PC-9 (cell line): ENCODE measurements around the gene EVPLL. TPM values are rescaled to one million over a fixed set of nuclear protein-coding genes. Genes with fewer than 3 reads are reported as not detected.
"Not testable (repeated sequence)": the region's sequence is repeated elsewhere in the genome, so short reads cannot be mapped to it uniquely, and the experiment has no call there.

Experiments used
- BruUV-seq: library from RNA; stranded (reverse); fragments of 400-500 nt; replicated peaks from 2 replicates; lab custom pipeline; 2021; lab: Mats Ljungman, UMichigan
- CTCF ChIA-PET: fragments of 300-600 bp; sonication (Branson Sonifier 250); formaldehyde crosslinking; loops from one replicate; lab custom pipeline; 2022; ENCODE audit warnings: antibody characterized with exemption; lab: Charles Lee
- POLR2A ChIA-PET: fragments of 300-600 bp; sonication (Branson Sonifier 250); formaldehyde crosslinking; loops from one replicate; lab custom pipeline; 2022; ENCODE audit warnings: antibody characterized with exemption; ENCODE audit not compliant: unreplicated experiment; lab: Charles Lee
- DNase-seq, 2 experiments: peaks; one replicate each; pipeline versions ENCODE4 v3.0.0 to v3.0.0-alpha.2; 2015 to 2022; ENCODE audit warnings: mixed read lengths in 1 of 2
- H2AFZ ChIP-seq: fragments of 200-600 bp; sonication (generic); 2 replicates; pipeline ENCODE4 v1.8.1; 2017; ENCODE audit warnings: antibody characterized with exemption
- H3F3A ChIP-seq: fragments of 200-600 bp; sonication (generic); 2 replicates; pipeline ENCODE4 v1.8.1; 2017; ENCODE audit warnings: antibody characterized with exemption, mild to moderate bottlenecking, low read depth; ENCODE audit not compliant: insufficient read depth
- H3K27ac ChIP-seq: fragments of 200-600 bp; sonication (generic); 2 replicates; pipeline ENCODE4 v1.6.1; 2016; ENCODE audit warnings: mixed run types
- H3K27me3 ChIP-seq: fragments of 200-600 bp; sonication (generic); 2 replicates; pipeline ENCODE4 v1.6.1; 2016; ENCODE audit warnings: low read depth, mixed run types; ENCODE audit not compliant: insufficient read depth
- H3K36me3 ChIP-seq: fragments of 200-600 bp; sonication (generic); 2 replicates; pipeline ENCODE4 v1.6.1; 2016; ENCODE audit warnings: low read depth, mixed run types
- H3K4me1 ChIP-seq: fragments of 200-600 bp; sonication (generic); replicated peaks from 2 replicates; pipeline ENCODE4 v1.6.1; 2016; ENCODE audit warnings: mixed run types; ENCODE audit not compliant: insufficient read depth
- H3K4me2 ChIP-seq: fragments of 200-600 bp; sonication (generic); 2 replicates; pipeline ENCODE4 v1.6.1; 2017; ENCODE audit warnings: mixed run types
- H3K4me3 ChIP-seq: fragments of 200-600 bp; sonication (generic); 2 replicates; pipeline ENCODE4 v1.6.1; 2016; ENCODE audit warnings: mixed run types
- H3K79me2 ChIP-seq: fragments of 200-600 bp; sonication (generic); 2 replicates; pipeline ENCODE4 v1.6.1; 2017; ENCODE audit warnings: low read depth, mixed run types
- H3K9me2 ChIP-seq: fragments of 200-600 bp; sonication (generic); 2 replicates; pipeline ENCODE4 v1.8.1; 2017; ENCODE audit warnings: mild to moderate bottlenecking; ENCODE audit not compliant: insufficient read depth
- H3K9me3 ChIP-seq: fragments of 200-600 bp; sonication (generic); 2 replicates; pipeline ENCODE4 v1.8.1; 2016; ENCODE audit warnings: low read depth; ENCODE audit not compliant: insufficient read depth
- H4K20me1 ChIP-seq: fragments of 200-600 bp; sonication (generic); 2 replicates; pipeline ENCODE4 v1.8.1; 2017; ENCODE audit not compliant: insufficient read depth
- EZH2 ChIP-seq: fragments of 200-600 bp; sonication (generic); IDR thresholded peaks from 2 replicates; pipeline ENCODE4 v1.8.0; 2017; ENCODE audit warnings: antibody characterized with exemption, low read depth
- intact Hi-C: fragments of 100-400 bp; cut with micrococcal nuclease; formaldehyde crosslinking; loops from one replicate; pipeline ENCODE4 v1.10.0; 2022; ENCODE audit not compliant: unreplicated experiment
- total RNA-seq: library from RNA; stranded (reverse); gene quantifications from 2 replicates; pipeline ENCODE4 v1.2.3, GENCODE V29; 2021
- TF ChIP-seq, protein P1 (sequence below): fragments of 200-600 bp; sonication (generic); conservative IDR thresholded peaks from 2 replicates; pipeline ENCODE4 v1.6.1; 2017; ENCODE audit warnings: mixed run types, antibody characterized with exemption, mild to moderate bottlenecking, moderate library complexity

The EVPLL gene
- total RNA-seq, 1 experiment from 2014 or later: 5.7 TPM

DNA sequence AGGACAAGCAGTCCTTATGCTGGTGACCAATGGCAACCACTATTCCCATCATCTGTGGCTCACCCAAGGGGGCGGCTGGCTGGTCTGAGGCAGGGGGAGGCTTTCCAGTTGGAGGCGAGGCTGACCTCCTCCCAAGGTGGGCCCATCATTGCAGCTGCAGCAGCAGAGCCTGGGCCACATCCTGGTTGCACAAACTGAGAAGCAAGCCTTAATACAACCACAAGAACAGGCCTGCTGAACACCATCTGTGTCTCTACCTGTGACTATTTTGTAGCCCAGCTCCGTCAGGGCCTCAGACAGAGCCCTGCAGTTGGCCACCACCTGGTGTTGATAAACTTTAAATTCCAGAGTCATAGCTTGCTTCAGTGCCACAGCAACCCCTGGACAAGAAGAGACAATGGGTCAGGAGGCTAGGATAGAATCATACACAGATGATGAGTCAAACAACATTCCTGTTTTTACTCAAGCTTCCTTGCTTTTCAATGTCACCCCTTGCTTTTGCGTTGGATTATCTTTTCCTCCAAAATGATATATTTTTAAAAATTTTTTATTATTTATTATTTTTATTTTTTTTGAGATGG lies 44.6 kb upstream of the EVPLL start:
- CTCF ChIA-PET: no interaction called here
- H3K4me1 ChIP-seq: no peaks in the 10 kb centered on the region
- no peaks in the 10 kb centered on the region for H3K79me2 ChIP-seq
- no peaks in the 10 kb centered on the region for H3K9me2 ChIP-seq
- H2AFZ ChIP-seq: no peak overlapping the region
- H3K36me3 ChIP-seq: no peaks in the 10 kb centered on the region
- H3K27me3 ChIP-seq: no peaks in the 10 kb centered on the region
- no peak overlapping the region for H3K4me3 ChIP-seq
- no peak for TF ChIP-seq EZH2
- no peaks in the 10 kb centered on the region for H3K9me3 ChIP-seq
- intact Hi-C loops: no loop called here
- no TSS peak for BruUV-seq
- no peak overlapping the region for H3K27ac ChIP-seq
- no peak overlapping the region for H3K4me2 ChIP-seq
- H4K20me1 ChIP-seq: peaks cover 9% of the 10 kb centered on the region; the same call in 1 of the 2 replicates
- H3F3A ChIP-seq: peaks cover 4% of the 10 kb centered on the region; the same call in 1 of the 2 replicates
- POLR2A ChIA-PET: no interaction called here
- no peak for DNase-seq

DNA sequence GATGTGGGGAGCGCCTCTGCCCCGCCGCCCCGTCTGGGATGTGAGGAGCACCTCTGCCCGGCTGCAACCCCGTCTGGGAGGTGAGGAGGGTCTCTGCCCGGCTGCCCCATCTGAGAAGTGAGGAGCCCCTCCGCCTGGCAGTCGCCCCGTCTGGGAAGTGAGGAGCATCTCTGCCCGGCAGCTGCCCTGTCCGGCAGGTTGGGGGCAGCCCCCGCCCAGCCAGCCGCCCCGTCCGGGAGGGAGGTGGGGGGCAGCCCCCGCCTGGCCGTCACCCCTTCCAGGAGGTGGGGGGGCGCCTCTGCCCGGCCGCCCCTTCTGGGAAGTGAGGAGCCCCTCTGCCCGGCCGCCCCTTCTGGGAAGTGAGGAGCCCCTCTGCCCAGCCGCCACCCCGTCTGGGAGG lies 39.4 kb upstream of the EVPLL start:
- peaks cover 16% of the 10 kb centered on the region; the same call in 1 of the 2 replicates for H3K36me3 ChIP-seq
- H4K20me1 ChIP-seq, H3K9me3 ChIP-seq, H3K79me2 ChIP-seq, H3K4me2 ChIP-seq, H3K27me3 ChIP-seq, CTCF ChIA-PET, DNase-seq, intact Hi-C loops, H3K4me3 ChIP-seq, POLR2A ChIA-PET, H3F3A ChIP-seq, H3K9me2 ChIP-seq, H3K27ac ChIP-seq, H3K4me1 ChIP-seq, H2AFZ ChIP-seq, BruUV-seq: not testable (repeated sequence)

DNA sequence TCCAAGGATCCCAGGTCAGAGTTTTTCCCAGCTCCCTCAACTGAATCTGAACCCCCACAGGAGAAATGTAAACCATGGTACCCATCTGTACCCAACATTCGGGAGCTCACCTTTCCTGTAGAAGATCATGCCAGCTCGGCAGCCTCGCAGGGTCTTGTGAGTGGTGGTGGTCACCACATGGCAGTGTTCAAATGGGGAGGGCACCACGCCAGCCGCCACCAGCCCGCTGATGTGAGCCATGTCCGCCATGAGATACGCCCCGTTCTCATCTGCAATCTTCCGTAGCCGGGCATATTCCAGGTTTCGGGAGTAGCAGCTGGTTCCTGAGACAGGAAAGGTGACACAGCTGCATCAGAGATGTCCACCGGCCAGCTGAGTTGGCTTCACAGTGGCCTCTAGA lies 37.6 kb upstream of the EVPLL start:
- Histone ChIP-seq H3F3A (peaks cover 5% of the 10 kb centered on the region; the same call in 1 of the 2 replicates), H3K9me3 (no peaks in the 10 kb centered on the region), H3K27ac (no peak overlapping the region), H3K79me2 (no peaks in the 10 kb centered on the region), H3K9me2 (0 out of 2 replicates have a peak, but pooled peaks cover 3% of the 10 kb centered on the region), H3K4me3 (no peak overlapping the region), H3K4me1 (no peaks in the 10 kb centered on the region), H3K4me2 (no peak overlapping the region), H3K27me3 (no peaks in the 10 kb centered on the region), H2AFZ (no peak overlapping the region), H3K36me3 (peaks cover 17% of the 10 kb centered on the region; the same call in 1 of the 2 replicates), H4K20me1 (no peaks in the 10 kb centered on the region)
- no peak for DNase-seq
- ChIA-PET CTCF (no interaction called here), POLR2A (interaction anchor here (0.6 kb wide), 1 partner anchor 659 kb away, joined by 3 read pairs; no protein-coding TSS in a partner anchor)
- intact Hi-C loops: no loop called here
- TF ChIP-seq EZH2: no peak
- TF ChIP-seq, protein P1, sequence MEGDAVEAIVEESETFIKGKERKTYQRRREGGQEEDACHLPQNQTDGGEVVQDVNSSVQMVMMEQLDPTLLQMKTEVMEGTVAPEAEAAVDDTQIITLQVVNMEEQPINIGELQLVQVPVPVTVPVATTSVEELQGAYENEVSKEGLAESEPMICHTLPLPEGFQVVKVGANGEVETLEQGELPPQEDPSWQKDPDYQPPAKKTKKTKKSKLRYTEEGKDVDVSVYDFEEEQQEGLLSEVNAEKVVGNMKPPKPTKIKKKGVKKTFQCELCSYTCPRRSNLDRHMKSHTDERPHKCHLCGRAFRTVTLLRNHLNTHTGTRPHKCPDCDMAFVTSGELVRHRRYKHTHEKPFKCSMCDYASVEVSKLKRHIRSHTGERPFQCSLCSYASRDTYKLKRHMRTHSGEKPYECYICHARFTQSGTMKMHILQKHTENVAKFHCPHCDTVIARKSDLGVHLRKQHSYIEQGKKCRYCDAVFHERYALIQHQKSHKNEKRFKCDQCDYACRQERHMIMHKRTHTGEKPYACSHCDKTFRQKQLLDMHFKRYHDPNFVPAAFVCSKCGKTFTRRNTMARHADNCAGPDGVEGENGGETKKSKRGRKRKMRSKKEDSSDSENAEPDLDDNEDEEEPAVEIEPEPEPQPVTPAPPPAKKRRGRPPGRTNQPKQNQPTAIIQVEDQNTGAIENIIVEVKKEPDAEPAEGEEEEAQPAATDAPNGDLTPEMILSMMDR: no peak
- BruUV-seq: no TSS peak

GRCh38 chr17:18344021-18344420 lies 33.6 kb upstream of the EVPLL start:
- CTCF ChIA-PET: no interaction called here
- no TSS peak for BruUV-seq
- no peak for TF ChIP-seq EZH2
- TF ChIP-seq, protein P1: no peak
- H3K4me1 ChIP-seq: no peaks in the 10 kb centered on the region
- POLR2A ChIA-PET: no interaction called here
- H3K9me2 ChIP-seq: 0 out of 2 replicates have a peak, but pooled peaks cover 3% of the 10 kb centered on the region
- no peak overlapping the region for H3K4me3 ChIP-seq
- no peaks in the 10 kb centered on the region for H3K79me2 ChIP-seq
- H3K9me3 ChIP-seq: no peaks in the 10 kb centered on the region
- intact Hi-C loops: no loop called here
- H3F3A ChIP-seq: peaks cover 5% of the 10 kb centered on the region; the same call in 1 of the 2 replicates
- H4K20me1 ChIP-seq: no peaks in the 10 kb centered on the region
- no peaks in the 10 kb centered on the region for H3K27me3 ChIP-seq
- no peak overlapping the region for H2AFZ ChIP-seq
- no peak overlapping the region for H3K27ac ChIP-seq
- peaks cover 37% of the 10 kb centered on the region; the same call in 1 of the 2 replicates for H3K36me3 ChIP-seq
- DNase-seq: no peak
- no peak overlapping the region for H3K4me2 ChIP-seq
